Dermis microvascular lymphatic vessel endothelial cell (primary cell): ENCODE results near the gene RTF2. TPM values are rescaled to one million over a fixed set of nuclear protein-coding genes. Genes with fewer than 3 reads are reported as not detected.
A peak's percentile ranks its signal among the peaks of the same experiment; 100 is the strongest.

ENCODE experiments used
- DNase-seq, 2 donors: peaks; one replicate each; pipeline versions ENCODE4 v3.0.0 to v3.0.0-alpha.2; 2010; ENCODE audit warnings: low read depth in 2 of 2
- total RNA-seq: library from RNA; depleted of rRNA; stranded (reverse); fragments of >200 nt; gene quantifications from 2 replicates; pipeline ENCODE4 v1.2.1, GENCODE V29; 2014

Gene RTF2
- total RNA-seq, 1 donor from 2014 or later: 78.4 TPM

DNA sequence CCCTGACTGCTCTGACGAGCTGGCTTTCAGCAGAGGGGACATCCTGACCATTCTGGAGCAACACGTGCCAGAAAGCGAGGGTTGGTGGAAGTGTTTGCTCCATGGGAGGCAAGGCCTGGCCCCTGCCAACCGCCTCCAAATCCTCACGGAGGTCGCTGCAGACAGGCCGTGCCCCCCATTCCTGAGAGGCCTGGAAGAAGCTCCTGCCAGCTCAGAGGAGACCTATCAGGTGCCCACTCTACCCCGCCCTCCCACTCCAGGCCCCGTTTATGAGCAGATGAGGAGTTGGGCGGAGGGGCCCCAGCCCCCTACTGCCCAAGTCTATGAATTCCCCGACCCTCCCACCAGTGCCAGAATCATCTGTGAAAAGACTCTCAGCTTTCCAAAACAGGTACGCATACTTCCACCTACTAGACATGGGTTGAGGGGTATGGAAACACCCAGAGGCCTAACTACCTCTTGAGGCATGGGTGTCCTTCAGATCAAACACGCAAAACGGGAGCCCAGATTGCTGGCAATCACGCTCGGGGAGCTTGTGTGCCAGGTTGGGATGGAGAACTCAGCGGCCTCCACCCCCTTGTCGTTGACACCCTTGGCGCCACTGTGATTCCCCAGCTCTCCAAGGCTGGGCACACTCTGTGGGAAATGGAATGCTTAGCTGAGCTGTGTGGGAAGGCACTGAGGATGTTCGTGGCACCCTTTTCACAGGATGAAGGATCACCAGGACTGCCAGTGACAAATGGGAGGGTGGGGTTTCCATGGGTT lies 31.0 kb upstream of the RTF2 start:
- DNase-seq: no peak

DNA sequence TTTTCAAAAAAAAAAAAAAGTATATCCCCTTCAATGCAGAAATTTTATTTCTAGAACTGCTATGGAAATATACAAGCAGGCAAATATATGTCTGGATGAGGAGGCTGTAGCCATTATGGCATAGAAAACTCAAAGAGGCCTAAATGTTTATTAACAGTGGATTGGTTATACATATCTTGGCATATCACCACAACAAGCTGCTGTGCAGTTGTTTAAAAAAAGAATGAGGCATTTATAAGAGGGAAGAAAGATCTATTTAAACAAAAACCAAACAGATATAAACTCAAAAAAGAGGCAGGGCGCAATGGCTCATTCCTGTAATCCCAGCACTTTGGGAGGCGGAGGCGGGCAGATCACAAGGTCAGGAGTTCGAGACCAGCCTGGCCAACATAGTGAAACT lies 30.1 kb upstream of the RTF2 start:
- no peak for DNase-seq

DNA sequence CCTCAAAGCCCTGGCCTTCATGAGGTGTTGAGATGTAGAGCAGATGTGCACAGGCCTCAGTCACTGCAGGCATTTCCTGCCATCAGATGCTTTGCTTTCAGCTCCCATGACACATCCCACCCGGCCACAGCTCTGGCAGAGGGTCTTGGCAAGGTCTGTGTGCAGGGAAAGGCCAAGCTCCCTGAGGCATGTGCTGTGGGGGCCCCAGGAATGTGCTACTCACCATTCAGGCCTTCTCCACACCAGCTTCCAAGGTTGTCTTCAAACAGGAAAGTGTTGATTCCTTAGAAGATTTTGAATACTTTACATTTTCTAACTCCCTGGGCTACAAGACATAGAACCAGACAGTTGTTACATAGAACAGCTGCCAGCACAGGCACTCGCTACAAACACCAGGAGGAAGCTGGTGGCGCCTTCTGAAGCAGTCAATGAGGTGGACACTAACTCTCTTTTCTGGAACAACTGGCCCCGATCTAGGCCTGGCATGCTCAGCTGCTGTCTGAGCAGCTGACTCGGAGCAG lies 28.6 kb upstream of the RTF2 start:
- peak; percentile 48 to 72 for DNase-seq

DNA sequence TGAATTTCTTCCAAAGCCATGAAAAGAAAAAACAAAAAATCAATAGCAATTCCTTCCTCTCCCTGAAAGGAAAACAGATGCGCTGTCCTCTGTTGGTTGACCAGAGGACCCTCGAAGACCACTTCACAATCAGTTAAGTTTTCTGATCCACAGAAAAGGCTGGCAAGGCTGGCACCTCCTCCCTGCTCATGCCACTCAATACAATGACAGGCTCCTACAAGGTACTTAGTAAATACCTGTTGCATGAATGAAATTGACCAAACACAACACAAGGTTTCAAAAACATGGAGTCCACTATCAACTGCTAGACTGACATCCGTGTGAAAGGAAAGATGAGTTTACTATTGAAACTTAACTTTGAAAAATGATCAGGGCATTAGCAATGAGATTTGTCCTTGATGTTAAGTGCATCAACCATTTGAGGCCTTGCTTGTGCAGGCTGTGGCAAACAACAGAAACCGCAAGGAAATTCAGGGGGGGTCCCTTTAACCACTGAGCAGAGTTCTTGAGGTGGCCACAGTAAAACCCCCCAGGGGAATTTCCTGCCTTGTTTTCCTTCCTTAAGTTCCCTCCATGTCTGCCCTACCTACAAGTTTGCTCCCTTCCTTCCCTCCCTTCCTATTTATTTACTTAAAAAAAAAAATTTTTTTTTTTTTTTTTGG lies 27.9 kb upstream of the RTF2 start:
- DNase-seq: no peak

DNA sequence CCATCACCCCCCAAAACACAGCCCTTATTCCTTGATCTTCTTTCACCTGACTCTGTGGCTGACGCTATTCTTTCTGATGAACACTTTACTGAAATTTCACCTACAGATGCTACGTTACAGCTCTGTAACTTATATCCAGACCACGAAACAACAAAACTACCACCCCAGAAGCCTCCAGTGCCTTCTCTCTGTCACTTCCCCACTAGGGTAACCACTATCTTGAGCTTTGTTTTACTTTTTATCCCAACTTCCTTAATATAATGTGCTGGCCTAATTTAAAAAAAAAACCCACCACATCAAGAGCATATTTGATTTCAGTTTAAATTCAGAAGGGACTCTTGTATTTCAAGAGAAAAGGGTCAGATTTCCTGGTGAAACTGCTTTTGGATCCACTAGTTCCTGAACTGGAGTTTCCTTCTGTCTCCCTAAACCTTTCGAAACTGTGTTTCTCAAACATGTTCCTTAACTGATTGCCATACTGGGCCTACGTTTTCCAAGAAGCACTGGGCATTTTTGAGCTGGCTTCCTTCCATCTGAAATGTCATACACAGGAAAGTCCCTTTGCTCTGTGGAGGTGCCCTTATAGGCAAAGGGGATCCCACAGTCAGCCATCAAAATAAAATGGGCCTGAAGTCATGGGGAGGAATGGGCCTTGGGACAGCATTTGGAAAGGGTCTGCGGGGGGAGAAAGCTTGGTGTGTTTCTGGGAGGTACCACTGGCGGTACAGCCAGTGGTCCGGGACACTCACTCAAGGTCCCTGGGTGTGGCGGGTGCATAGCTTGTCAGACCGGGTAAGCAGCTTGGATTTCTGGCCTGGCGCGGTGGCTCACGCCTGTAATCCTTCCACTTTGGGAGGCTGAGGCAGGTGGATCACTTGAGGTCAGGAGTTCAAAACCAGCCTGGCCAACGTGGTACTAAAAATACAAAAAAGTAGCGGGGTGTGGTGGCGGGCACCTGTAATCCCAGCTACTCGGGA lies 25.8 kb upstream of the RTF2 start:
- DNase-seq: no peak

DNA sequence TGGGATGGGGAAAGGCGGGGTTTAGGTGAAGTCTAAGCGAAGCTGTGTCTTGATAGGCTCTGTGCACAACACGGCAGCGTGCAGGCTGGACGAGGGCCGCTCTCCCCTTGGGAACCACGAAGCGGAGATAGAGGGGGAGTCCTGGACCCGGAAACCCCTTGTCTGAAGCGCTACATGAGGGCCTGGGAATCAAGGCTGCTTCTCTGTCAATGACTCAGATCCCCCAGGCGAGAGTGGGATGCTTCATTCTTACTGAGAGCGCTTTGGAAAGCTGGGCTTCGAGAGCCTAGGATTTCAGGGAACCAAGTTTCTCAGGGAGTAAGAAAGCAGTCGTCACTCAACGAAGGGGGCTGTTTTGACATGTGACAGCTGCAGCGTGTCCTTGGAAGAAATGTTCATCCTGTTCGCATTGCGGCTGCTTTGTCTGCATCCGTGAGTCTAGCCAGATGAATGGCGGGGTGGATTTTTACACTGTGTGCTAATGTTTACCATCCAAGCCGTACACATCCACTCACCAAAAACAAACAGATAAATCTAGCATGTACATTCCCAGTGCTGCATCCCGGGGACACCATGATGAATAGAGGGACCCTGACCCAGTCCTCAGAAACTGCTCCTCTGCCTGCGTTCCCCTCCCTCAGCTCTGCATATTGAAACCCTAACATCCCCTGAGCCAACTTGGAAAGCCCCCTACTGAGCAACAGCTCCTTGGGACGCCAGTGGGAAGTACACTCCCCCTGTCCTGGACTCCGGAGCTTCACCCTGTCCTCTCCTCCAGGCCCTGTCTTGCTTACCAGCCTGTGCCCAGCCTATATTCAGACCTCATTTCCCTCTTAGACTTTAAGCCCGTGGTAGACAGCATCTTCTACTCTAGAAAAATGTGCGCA lies 24.5 kb upstream of the RTF2 start:
- peak in 1 of 2 donors; percentile 12 for DNase-seq

DNA sequence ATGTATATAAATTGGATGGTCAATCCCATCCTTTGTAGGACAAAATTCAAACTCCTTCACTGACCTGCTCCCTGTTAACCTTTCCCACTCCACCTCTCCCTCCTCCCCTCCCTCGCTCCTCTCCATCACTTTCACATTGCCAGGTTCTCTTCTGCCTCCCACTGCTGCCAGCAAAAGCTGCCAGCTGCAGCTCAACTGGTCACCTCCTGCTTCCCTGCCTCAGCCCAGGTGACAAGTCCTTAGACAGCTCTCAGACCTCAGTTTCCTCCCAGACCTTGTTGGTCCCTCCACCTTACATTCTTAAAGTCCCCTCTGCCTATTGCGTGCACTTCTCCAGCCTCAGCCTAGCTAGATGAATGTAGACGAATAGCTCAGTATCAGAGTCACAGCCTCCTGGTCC lies 23.3 kb upstream of the RTF2 start:
- DNase-seq: no peak

DNA sequence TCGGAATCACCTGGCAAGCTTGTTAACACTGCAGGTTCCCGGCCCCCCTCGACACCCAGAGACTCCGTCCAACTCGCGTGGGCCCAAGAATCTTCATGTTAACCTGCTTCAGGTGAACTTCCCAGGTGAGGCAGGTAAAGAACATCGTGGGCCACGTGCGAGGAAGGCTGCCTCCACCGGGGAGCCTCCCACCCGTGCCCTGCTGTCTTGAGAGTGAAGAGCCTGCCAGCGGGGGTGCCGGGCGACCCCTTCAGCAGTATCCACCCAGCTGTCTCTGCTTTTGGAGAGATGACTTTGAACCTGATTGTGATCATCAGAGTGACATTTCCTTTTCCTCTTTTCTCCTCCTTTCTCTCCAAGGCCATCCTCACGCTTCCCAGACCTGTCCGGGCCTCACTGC lies 22.9 kb upstream of the RTF2 start:
- no peak for DNase-seq

DNA sequence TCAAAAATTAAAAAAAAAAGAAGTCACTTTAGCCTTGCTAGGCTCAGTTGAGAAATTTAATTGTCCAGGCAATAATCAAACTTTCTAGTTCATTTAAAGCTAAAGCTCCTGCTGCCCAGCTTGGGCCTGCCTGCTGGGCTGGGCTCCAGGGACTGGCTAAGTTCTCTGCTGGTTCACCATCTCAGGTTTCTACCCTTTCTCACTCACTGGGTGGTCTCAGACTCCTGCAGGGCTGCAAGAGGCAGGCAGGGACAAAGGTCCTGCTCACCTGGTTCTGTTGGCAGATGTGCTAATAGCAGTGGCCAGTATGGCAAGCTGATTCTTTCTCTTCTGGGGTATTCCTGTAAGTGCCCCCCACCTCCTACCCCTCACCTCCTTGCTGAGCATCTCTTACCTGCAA lies 21.2 kb upstream of the RTF2 start:
- no peak for DNase-seq

DNA sequence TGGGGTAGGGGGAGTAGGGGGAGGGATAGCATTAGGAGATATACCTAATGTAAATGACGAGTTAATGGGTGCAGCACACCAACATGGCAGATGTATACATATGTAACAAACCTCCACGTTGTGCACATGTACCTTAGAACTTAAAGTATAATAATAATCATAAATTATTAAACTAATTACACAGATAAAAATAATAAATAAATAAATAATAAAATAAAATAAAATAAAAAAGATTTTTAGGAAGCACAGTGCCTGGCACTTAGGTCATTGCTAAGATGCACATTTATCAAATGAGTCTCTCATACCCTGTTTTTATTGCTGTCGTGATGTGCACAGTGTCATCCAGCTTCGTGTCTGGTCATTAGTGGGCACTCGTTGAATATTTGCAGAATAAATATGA lies 19.0 kb upstream of the RTF2 start:
- DNase-seq: no peak

DNA sequence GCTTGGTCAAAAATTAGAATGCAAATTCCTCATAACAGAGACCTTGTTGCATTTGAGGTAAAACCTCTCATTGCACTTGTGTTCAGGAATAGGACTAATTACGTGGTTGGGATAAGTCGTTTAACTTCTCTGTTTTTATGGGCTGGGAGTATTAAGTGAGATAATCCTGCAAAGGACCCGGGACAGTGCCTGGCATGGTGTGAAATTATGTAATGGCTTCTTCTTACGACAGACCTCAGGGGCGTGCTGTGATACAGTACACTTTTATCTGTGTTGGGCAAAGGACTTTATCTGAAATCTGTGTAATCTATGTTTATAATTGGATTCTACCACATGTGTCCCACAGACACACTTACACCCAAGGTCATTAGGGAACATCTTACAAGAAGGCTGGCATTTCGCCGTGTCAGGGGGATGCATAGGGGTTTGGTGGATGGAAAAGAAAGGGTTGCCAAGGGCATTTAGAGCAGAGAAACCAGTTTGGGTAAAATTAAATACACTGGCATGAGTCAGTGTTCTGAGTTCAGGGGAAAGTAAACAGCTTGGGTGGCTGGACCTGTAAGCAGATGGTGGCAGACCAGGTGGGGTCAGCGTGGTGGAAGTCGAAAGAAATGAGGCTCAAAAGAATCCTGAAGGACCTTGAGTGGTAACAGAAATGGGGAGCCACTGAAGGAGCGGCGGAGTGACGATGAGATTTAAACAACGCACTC lies 17.2 kb upstream of the RTF2 start:
- no peak for DNase-seq

DNA sequence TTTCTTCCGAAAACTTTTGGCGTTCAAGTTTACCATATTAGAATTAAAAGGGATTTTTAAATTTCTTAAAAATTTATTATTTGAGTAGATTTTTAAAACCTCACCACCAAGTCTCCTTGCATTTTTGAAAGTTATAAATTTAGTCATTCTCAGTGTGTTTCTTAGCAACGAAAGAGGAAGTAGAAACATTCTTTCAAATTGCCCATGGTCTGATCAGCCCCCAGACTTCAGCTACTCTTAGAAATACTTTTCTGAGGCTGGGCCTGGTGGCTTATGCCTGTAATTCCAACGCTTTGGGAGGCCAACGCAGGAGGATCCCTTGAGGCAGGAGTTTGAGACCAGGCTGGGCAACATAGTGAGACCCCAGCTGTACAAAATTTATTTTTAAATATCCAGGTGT lies 15.1 kb upstream of the RTF2 start:
- DNase-seq: no peak

DNA sequence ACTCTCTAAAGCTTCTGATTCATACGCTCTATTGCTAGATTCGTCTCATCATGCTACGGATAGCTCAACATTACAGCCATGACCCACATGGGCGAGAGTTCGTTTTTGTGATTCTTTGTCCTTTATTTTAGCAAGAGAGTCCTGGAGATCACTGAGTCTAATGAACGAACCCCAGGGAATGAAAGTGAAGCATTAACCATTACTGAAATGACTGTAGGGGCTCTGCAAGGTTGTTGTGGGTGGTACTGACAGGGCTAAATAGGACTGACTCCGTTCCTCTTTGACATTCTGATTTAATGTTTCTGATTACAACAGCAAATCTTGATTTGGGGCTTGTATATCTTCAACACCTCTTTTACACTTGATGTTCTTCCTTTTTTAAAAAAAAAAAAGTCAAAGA lies 13.7 kb upstream of the RTF2 start:
- no peak for DNase-seq

DNA sequence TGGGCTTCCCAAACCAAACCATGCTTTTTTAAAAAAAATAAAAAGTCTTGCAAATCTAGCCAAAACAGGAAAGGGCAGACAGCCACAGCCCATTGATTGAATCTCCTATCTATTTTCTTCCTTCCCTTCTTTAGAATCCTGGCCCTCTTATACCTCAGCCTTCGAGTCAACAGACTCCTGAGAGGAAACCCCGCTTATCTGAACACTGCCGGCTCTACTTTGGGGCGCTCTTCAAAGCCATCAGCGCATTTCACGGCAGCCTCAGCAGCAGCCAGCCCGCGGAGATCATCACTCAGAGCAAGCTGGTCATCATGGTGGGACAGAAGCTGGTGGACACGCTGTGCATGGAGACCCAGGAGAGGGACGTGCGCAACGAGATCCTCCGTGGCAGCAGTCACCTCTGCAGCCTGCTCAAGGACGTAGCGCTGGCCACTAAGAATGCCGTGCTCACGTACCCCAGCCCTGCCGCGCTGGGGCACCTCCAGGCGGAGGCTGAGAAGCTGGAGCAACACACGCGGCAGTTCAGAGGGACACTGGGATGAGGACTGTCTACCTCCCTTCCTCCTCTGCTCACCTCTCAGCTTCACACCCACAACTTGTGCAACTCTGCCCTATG lies 10.1 kb upstream of the RTF2 start:
- DNase-seq: no peak

DNA sequence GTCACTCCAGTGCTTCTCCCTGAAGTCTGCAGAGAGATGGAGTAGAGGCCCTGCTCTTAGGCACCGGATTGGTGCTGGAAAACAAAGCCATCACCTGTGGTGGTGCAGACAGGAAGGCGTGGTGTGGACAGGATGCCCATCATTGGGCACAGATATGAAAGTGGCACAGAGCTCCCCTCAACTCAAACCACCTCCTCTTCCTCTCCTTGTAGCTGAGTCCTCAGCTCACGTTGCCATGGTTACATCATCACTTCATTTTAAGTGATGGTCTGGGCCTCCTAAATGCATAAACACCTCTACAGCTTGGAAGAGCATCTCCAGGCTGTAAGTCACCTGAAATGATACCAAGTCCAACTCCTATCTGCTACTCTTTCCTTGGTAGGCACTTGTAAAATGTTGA lies 8.0 kb upstream of the RTF2 start:
- DNase-seq: no peak

DNA sequence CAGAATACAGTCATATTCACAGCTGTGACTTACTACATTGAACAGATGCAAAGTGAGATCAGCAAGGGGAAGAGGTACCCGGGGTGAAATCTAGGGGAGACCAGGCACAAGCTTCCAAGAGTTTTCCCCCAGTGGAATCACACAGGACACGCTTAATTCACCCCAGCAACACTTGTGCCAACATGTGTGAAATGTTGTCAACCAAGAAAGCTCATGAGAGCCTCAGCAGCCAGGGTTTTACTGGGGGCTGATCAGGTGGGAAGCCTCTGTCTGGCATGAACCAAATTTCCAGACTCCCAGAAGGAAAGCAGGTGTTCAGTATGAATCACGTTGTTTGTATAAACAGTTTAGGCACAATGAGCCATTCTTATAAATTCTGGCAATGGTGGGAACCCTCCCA lies 6.9 kb upstream of the RTF2 start:
- DNase-seq: no peak

DNA sequence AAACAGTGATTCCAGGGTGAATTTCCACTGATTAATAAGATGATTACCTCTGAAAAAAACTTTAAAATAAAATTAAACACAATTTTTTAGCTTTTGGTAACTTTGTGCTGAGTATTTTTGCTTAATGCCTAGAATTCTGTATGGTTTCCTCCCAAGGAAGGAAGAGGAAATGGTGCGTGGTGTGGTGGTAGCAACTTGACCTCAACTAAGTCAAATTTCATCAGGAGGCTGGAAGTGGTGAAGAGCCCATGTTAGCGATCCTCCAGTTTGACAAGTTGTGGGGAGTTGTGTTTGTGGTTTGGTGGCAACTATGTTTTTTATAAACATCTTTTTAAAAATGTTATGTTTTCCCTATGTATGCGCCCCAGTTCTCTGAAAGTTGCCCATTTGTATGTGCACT lies 5.0 kb upstream of the RTF2 start:
- DNase-seq: no peak

DNA sequence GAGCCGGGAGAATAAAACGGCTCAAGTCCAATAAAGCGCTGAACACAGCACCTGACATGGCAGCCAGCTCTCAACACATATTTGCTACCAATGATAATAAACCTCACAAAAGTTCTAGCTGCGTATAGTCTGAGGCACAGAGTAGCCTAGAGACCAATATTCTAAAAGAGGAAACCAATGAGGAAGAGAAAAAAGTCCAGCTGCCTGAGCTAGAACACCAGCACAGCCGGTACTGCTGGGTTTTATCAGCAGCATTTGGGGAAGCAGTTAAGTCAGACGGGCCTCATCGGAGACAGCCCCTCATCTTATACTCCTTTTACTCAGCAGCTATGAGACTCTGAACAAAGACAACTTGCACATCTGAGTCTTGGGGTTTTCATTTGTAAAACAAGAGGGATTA lies 2.4 kb upstream of the RTF2 start:
- no peak for DNase-seq

DNA sequence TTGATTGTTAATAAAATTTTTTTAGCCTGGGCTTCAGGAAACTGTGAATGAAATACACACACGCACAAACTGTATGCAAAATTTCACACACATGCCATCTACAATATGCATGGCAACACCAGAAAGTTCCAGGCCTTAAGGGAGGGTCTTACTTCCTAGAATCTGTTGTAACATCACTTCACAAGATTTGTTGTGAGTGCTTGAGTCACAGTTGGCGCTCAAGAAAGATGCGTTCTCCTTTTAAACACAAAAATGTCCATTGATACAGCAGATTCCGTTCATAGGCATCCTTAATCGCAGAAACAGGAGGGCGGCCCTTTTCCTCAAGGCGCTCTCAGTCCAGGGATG lies 485 bp upstream of the RTF2 start:
- no peak for DNase-seq

DNA sequence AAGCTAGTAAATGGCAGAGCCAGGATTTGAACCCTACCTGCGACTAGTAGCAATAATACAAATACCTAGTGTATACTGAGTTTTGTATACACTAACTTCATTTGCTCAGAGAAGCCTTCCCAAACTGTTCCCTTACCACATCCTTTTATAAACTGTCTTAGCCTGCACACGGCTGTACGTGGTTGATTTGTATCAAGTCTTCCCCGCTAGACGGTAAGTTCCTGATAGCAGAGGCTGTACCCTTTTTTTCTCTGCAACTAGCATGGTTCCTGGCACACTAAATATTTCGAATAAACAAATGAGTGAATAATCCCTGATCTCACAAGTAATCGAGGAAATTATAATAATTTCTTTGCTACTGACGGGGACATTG lies 636 bp downstream of the RTF2 start:
- DNase-seq: no peak
